Chondrocyte (in vitro differentiated cells): ENCODE measurements around the gene ARHGDIA. TPM values are rescaled to one million over a fixed set of nuclear protein-coding genes. Genes with fewer than 3 reads are reported as not detected.
A peak's percentile ranks its signal among the peaks of the same experiment; 100 is the strongest.

Experiments
- DNase-seq: peaks from one replicate; pipeline ENCODE4 v3.0.0; 2021; ENCODE audit warnings: mixed read lengths, low spot score
- H3K27ac Mint-ChIP-seq: one replicate; pipeline ENCODE4 v1.8.0; 2021; ENCODE audit warnings: mild to moderate bottlenecking, moderate library complexity, mixed read lengths; ENCODE audit not compliant: unreplicated experiment
- H3K27me3 Mint-ChIP-seq: 2 replicates; pipeline ENCODE4 v1.8.0; 2021; ENCODE audit warnings: low read depth, mixed read lengths
- H3K36me3 Mint-ChIP-seq: 2 replicates; pipeline ENCODE4 v1.8.0; 2021; ENCODE audit warnings: low read depth, mixed read lengths
- H3K4me1 Mint-ChIP-seq: 2 replicates; pipeline ENCODE4 v1.8.0; 2021; ENCODE audit warnings: low read depth, mild to moderate bottlenecking, mixed read lengths
- H3K4me3 Mint-ChIP-seq: one replicate; pipeline ENCODE4 v1.8.0; 2021; ENCODE audit warnings: mild to moderate bottlenecking, moderate library complexity, mixed read lengths; ENCODE audit not compliant: unreplicated experiment
- H3K9me3 Mint-ChIP-seq: 2 replicates; pipeline ENCODE4 v1.8.0; 2021; ENCODE audit warnings: low read depth, mixed read lengths
- CTCF ChIP-seq: fragments of 200-600 bp; sonication (generic); IDR thresholded peaks from 2 replicates; pipeline ENCODE4 v1.5.0; 2021; ENCODE audit warnings: antibody characterized with exemption, mild to moderate bottlenecking, moderate library complexity
- total RNA-seq: library from RNA; stranded (reverse); gene quantifications from 3 replicates; pipeline ENCODE4 v1.2.1, GENCODE V29; 2021

ARHGDIA gene
- total RNA-seq, 1 donor from 2014 or later, result 481 TPM

DNA sequence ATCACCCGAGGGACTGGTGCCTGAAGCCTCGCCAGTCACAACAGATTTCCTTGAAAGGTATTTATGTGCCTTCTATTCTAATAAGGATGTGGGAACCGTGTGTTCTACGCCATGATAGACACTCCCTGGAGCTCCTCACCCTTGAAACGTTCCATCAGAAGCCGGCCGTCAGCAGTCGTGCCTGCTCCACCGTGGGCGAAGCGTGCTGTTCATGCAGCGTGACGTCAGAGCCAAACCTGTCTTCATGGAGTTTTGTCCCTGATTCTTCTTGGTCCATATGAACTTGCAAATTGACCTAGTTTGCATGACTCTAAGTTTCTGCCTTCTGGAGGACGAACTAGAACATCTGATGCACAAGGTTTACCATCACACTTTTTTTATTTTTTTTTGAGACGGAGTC is 31.8 kb downstream of the ARHGDIA start:
- H3K27ac Mint-ChIP-seq, result no peak overlapping the region
- no peak overlapping the region for H3K4me3 Mint-ChIP-seq
- H3K9me3 Mint-ChIP-seq, result no peaks in the 10 kb centered on the region
- no peaks in the 10 kb centered on the region for H3K27me3 Mint-ChIP-seq
- no peaks in the 10 kb centered on the region for H3K4me1 Mint-ChIP-seq
- no peak for TF ChIP-seq CTCF
- no peak for DNase-seq
- H3K36me3 Mint-ChIP-seq, result peaks cover 5% of the 10 kb centered on the region

DNA sequence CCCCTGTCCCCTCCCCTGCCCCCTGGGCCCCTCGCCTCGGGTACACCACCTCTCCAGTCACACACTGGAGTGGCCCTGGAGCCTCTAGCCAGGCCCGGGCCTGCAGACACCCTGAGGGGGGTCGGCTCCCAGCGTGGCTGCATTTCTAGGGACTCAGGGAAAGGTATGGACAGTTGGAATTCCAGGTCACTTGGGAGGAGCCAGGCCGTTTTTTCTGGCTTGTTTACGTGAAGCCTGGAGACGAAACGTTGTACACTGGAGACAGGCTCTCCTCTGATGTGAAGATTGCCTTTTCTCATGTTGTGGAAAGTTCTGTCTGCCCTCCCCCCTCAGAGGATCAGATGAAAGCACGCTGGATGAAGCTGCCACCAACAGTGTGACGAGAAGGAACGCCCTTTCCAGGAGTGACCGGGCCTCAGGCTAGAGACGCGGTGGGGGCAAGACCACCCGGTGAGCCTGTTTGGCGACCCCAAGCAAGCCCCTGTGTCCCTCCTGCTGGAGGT is 32.3 kb downstream of the ARHGDIA start:
- H3K4me3 Mint-ChIP-seq, result no peak overlapping the region
- peaks cover 3% of the 10 kb centered on the region for H3K36me3 Mint-ChIP-seq
- TF ChIP-seq CTCF, result no peak
- H3K27me3 Mint-ChIP-seq, result no peaks in the 10 kb centered on the region
- peaks cover 3% of the 10 kb centered on the region for H3K4me1 Mint-ChIP-seq
- DNase-seq, result peak; percentile 90
- no peak overlapping the region for H3K27ac Mint-ChIP-seq
- H3K9me3 Mint-ChIP-seq, result no peaks in the 10 kb centered on the region

- TF ChIP-seq CTCF, result no peak
- peaks cover 5% of the 10 kb centered on the region for H3K4me1 Mint-ChIP-seq
- no peaks in the 10 kb centered on the region for H3K36me3 Mint-ChIP-seq
- H3K27ac Mint-ChIP-seq, result no peak overlapping the region
- H3K9me3 Mint-ChIP-seq, result no peaks in the 10 kb centered on the region
- DNase-seq, result no peak
- no peaks in the 10 kb centered on the region for H3K27me3 Mint-ChIP-seq
- no peak overlapping the region for H3K4me3 Mint-ChIP-seq
These were observed 33.5 kb downstream of the ARHGDIA start for GRCh38 chr17:81837641-81838040.

- DNase-seq, result no peak
- Mint-ChIP-seq H3K4me1 (peaks cover 21% of the 10 kb centered on the region), H3K4me3 (peak within 1 kb of the TSS; percentile 79), H3K27me3 (no peaks in the 10 kb centered on the region), H3K27ac (peak within 1 kb of the TSS; percentile 88), H3K36me3 (no peaks in the 10 kb centered on the region), H3K9me3 (no peaks in the 10 kb centered on the region)
- TF ChIP-seq CTCF, result no peak
These were observed 36.3 kb downstream of the ARHGDIA start, which contains the start of gene PPP1R27 for GRCh38 chr17:81834831-81835267. Gene PPP1R27, minus strand, starts transcription at chr17:81835050. Its CDS starts 97 bp downstream, at chr17:81834953.

GRCh38 chr17:81833921-81834830 is 37.0 kb downstream of the ARHGDIA start:
- H3K27me3 Mint-ChIP-seq, result no peaks in the 10 kb centered on the region
- H3K4me3 Mint-ChIP-seq, result peak overlapping the region; percentile 79
- H3K27ac Mint-ChIP-seq, result peak overlapping the region; percentile 88
- H3K9me3 Mint-ChIP-seq, result no peaks in the 10 kb centered on the region
- DNase-seq, result no peak
- peaks cover 28% of the 10 kb centered on the region for H3K4me1 Mint-ChIP-seq
- no peak for TF ChIP-seq CTCF
- no peaks in the 10 kb centered on the region for H3K36me3 Mint-ChIP-seq
